Spleen (tissue), 11 donors: ENCODE measurements around the gene WFIKKN2. TPM values are rescaled to one million over a fixed set of nuclear protein-coding genes. Genes with fewer than 3 reads are reported as not detected.

Source experiments
- DNase-seq: peaks from one replicate; pipeline ENCODE4 v3.0.0-alpha.2; 2020
- H3K27ac ChIP-seq, 8 donors: fragments of 200-600 bp; sonication (generic) in 7 of 8; 1 replicate in 4 of 8; 2 replicates in 4 of 8; pipeline versions ENCODE4 v1.5.0 to v1.8.0; 2016 to 2021; ENCODE audit warnings: inconsistent platforms in 4 of 8, mild to moderate bottlenecking in 4 of 8, moderate library complexity in 1 of 8
- H3K27me3 ChIP-seq, 7 donors: fragments of 200-600 bp; sonication (generic) in 6 of 7; replicated peaks in 1 of 7; 1 replicate in 4 of 7; 2 replicates in 3 of 7; pipeline versions ENCODE4 v1.5.0 to v1.8.0; 2016 to 2021; ENCODE audit warnings: inconsistent platforms in 3 of 7, mild to moderate bottlenecking in 1 of 7
- H3K36me3 ChIP-seq, 6 donors: fragments of 200-600 bp; sonication (generic) in 5 of 6; 1 replicate in 4 of 6; 2 replicates in 2 of 6; pipeline versions ENCODE4 v1.5.0 to v1.8.0; 2016 to 2021; ENCODE audit warnings: inconsistent platforms in 2 of 6
- H3K4me1 ChIP-seq, 6 donors: fragments of 200-600 bp; sonication (generic) in 5 of 6; 1 replicate in 3 of 6; 2 replicates in 3 of 6; pipeline versions ENCODE4 v1.5.0 to v1.8.0; 2016 to 2021; ENCODE audit warnings: inconsistent platforms in 3 of 6
- H3K4me3 ChIP-seq, 8 donors: fragments of 200-600 bp; sonication (generic) in 7 of 8; 1 replicate in 4 of 8; 2 replicates in 4 of 8; pipeline versions ENCODE4 v1.5.0 to v1.8.0; 2016 to 2021; ENCODE audit warnings: inconsistent platforms in 4 of 8, mild to moderate bottlenecking in 4 of 8, moderate library complexity in 2 of 8
- H3K9me3 ChIP-seq, 8 donors: fragments of 200-600 bp; sonication (generic) in 7 of 8; 1 replicate in 4 of 8; 2 replicates in 4 of 8; pipeline versions ENCODE4 v1.5.0 to v1.8.0; 2016 to 2021; ENCODE audit warnings: inconsistent platforms in 4 of 8
- POLR2A ChIP-seq, 3 donors: fragments of 450-650 bp; IDR thresholded peaks; one replicate each; pipeline ENCODE4 v1.5.1; 2017; ENCODE audit warnings: antibody characterized with exemption in 3 of 3, mild to moderate bottlenecking in 1 of 3
- POLR2AphosphoS5 ChIP-seq, 3 donors: sonication (generic); formaldehyde crosslinking; IDR thresholded peaks; one replicate each; pipeline ENCODE4 v1.5.1; 2017; ENCODE audit warnings: antibody characterized with exemption in 3 of 3
- WGBS, 5 donors: extraction: QIAGEN DNeasy Blood & Tissue Kit in 3 of 5; methylation state at CpG; one replicate each; pipeline versions ENCODE4 v1.1.5 to v1.1.7; 2013 to 2018; 5-methylcytosine and 5-hydroxymethylcytosine counted together
- intact Hi-C: fragments of 100-400 bp; cut with DNase I; formaldehyde crosslinking; loops from one replicate; pipeline ENCODE4 v1.15.0; 2023; ENCODE audit warnings: low total_unique reads
- polyA plus RNA-seq, 3 donors: library from polyadenylated mRNA; stranded (reverse); fragments of 200-250 nt; gene quantifications; one replicate each; pipeline ENCODE4 v1.2.1, GENCODE V29; 2013
- total RNA-seq, 7 donors: library from RNA; depleted of rRNA in 3 of 7; stranded (reverse); fragments of >200 nt in 3 of 7; fragmentation: NEBNext Ultra II Directional in 4 of 7; extraction: Animal tissue kit (Norgen Biotek cat#: 25700) in 4 of 7; gene quantifications; one replicate each; pipeline versions ENCODE4 v1.1.0 to v1.2.1, GENCODE V29; 2016 to 2021
- TF ChIP-seq, protein P1 (sequence below), 11 experiments: fragments of 200-600 bp in 7 of 11; fragments of 450-650 bp in 4 of 11; sonication (generic) in 4 of 11; IDR thresholded peaks in 8 of 11; conservative IDR thresholded peaks in 3 of 11; 1 replicate in 7 of 11; 2 replicates in 4 of 11; pipeline versions ENCODE4 v1.4.0 to v1.8.0; 2016 to 2021; ENCODE audit warnings: antibody characterized with exemption in 11 of 11, inconsistent platforms in 4 of 11, mild to moderate bottlenecking in 1 of 11
- donor health status: healthy with polysubstance abuse.
- donor health status: DM: no; HTN: no; CAD: no; lungs with moderate emphysema.
- donor health status: DM: no; HTN: no; CAD: no.
- donor health status: Bipolar disorder and iron deficiency.
- donor health status: healthy.
- donor health status: DM: no; HTN: no; CAD: no.
- donor health status: DM: yes; HTN: yes; CAD: no.

WFIKKN2 gene
- total and polyA plus RNA-seq, 10 donors: 0.02 to 0.51 (median 0.10) TPM; not detected in 4

DNA sequence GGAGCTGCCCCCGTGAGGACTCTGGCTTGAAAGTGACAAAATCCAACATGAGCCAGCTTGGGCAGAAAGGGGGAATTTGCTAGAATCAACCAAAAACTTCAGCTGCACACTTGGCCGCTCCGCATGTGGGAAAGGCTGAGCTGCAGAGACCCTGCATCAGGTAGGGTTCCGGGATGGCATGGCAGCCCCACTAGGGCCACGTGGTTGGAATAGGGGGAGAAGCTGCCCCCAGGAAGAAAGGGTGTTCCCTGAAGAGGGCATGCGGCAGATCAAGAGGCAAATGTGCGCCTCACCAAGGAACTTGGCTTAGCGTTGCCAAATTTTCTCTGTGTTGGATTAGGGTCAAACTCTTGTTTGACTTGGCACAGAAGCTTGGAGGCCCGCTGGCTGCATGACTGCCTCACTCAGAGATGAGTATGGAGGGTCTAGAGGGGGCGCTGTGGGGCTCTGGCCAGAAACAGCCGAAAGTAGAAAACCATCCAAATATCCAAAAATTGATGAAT is 29.2 kb upstream of the WFIKKN2 start:
- Histone ChIP-seq H3K4me1 (peaks cover 0 to 7% (median 2%) of the 10 kb centered on the region in 6 donors), H3K9me3 (no peaks in the 10 kb centered on the region), H3K36me3 (no peaks in the 10 kb centered on the region), H3K27ac (no peak overlapping the region), H3K27me3 (no peaks in the 10 kb centered on the region), H3K4me3 (no peak overlapping the region)
- TF ChIP-seq POLR2AphosphoS5 (IDR thresholded peaks at IDR 0.05): no peak
- TF ChIP-seq, protein P1, sequence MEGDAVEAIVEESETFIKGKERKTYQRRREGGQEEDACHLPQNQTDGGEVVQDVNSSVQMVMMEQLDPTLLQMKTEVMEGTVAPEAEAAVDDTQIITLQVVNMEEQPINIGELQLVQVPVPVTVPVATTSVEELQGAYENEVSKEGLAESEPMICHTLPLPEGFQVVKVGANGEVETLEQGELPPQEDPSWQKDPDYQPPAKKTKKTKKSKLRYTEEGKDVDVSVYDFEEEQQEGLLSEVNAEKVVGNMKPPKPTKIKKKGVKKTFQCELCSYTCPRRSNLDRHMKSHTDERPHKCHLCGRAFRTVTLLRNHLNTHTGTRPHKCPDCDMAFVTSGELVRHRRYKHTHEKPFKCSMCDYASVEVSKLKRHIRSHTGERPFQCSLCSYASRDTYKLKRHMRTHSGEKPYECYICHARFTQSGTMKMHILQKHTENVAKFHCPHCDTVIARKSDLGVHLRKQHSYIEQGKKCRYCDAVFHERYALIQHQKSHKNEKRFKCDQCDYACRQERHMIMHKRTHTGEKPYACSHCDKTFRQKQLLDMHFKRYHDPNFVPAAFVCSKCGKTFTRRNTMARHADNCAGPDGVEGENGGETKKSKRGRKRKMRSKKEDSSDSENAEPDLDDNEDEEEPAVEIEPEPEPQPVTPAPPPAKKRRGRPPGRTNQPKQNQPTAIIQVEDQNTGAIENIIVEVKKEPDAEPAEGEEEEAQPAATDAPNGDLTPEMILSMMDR (IDR thresholded peaks at IDR 0.05 in 8 of 11, conservative IDR thresholded peaks at IDR 0.05 in 3 of 11): no peak
- no peak for TF ChIP-seq POLR2A (IDR thresholded peaks at IDR 0.05)
- intact Hi-C loops: no loop called here
- 77 to 94% (median 87%) methylated on average over 11 of the region's 11 CpGs for WGBS, 5 donors
- DNase-seq: no peak

DNA sequence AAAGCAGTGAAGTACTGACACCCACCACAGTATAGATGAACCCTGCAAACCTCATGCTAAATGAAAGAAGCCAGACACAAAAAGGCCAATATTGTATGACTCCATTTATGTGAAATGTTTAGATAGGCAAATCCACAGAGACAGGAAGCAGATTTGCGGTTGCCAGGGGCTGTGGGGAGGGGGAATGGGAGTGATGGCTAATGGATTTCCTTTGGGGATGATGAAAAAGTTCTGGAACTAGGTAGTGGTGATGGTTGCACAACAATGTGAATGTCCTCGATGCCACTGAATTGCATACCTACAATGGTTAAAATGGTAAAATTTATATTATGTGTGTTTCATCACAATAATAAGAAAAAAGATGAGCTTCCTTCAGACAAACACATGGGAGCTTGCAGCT is 28.4 kb upstream of the WFIKKN2 start:
- TF ChIP-seq POLR2A (IDR thresholded peaks at IDR 0.05) (no peak), POLR2AphosphoS5 (IDR thresholded peaks at IDR 0.05) (no peak)
- TF ChIP-seq, protein P1 (IDR thresholded peaks at IDR 0.05 in 8 of 11, conservative IDR thresholded peaks at IDR 0.05 in 3 of 11): no peak
- DNase-seq: no peak
- H3K36me3 ChIP-seq: no peaks in the 10 kb centered on the region
- peaks cover 0 to 7% (median 2%) of the 10 kb centered on the region in 6 donors for H3K4me1 ChIP-seq
- H3K27me3 ChIP-seq: no peaks in the 10 kb centered on the region
- H3K4me3 ChIP-seq: no peak overlapping the region
- no peaks in the 10 kb centered on the region for H3K9me3 ChIP-seq
- H3K27ac ChIP-seq: no peak overlapping the region
- intact Hi-C loops: no loop called here
- 41 to 74% (median 59%) methylated on average over 2 of the region's 2 CpGs for WGBS, 5 donors

DNA sequence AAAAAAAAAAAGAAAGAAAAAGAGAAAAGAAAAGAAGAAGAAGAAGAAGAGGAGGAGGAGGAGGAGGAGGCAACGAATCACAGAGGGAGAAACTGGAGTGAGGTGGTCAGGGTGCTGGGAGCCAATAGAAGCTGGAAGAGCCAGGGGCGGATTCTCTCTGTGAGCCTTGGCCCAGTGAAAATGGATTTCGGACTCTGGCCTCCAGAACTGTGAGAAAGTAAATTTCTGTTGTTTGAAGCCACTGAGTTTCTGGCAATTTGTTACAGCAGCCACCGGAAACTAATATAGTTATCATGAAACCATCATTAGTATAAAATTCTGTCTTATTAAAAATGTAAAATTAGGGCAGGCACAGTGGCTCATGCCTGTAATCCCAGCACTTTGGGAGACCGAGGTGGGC is 27.7 kb upstream of the WFIKKN2 start:
- intact Hi-C loops: no loop called here

DNA sequence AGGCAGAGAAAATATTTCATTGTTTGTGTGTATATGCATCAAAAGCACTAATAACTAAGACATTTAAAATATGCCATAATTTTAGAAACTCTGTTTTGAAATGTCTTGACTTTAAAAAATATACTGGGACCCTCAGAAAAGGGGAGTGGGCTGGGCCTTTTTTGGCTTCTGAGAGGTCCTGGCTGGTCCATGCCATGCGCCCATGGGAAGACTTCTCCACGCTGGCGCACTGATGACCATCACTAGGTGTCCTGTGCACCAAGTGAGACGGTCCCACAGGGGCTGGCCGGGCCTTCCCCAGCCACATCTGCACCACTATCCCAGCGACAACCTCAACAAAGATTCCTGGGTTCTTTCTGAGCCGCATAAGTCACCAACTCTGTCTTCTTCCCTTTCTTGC is 27.0 kb upstream of the WFIKKN2 start:
- peak overlapping the region in 1 of 8 donors; percentile 30 for H3K27ac ChIP-seq
- intact Hi-C loops: no loop called here
- H3K4me3 ChIP-seq: no peak overlapping the region
- 92 to 97% (median 94%) methylated on average over 7 of the region's 7 CpGs for WGBS, 5 donors
- H3K27me3 ChIP-seq: no peaks in the 10 kb centered on the region
- H3K9me3 ChIP-seq: no peaks in the 10 kb centered on the region
- no peaks in the 10 kb centered on the region for H3K36me3 ChIP-seq
- TF ChIP-seq POLR2AphosphoS5 (IDR thresholded peaks at IDR 0.05): no peak
- no peak for TF ChIP-seq POLR2A (IDR thresholded peaks at IDR 0.05)
- TF ChIP-seq, protein P1 (IDR thresholded peaks at IDR 0.05 in 8 of 11, conservative IDR thresholded peaks at IDR 0.05 in 3 of 11): no peak
- peaks cover 0 to 7% (median 2%) of the 10 kb centered on the region in 6 donors for H3K4me1 ChIP-seq
- DNase-seq: no peak

More for the DNA sequence above, 27.7 kb upstream of the WFIKKN2 start:
- H3K4me3 ChIP-seq: no peak overlapping the region
- WGBS, 5 donors: 78 to 93% (median 86%) methylated on average over 5 of the region's 5 CpGs
- H3K4me1 ChIP-seq: peaks cover 0 to 7% (median 2%) of the 10 kb centered on the region in 6 donors
- no peaks in the 10 kb centered on the region for H3K27me3 ChIP-seq
- H3K27ac ChIP-seq: no peak overlapping the region
- no peak for TF ChIP-seq POLR2A (IDR thresholded peaks at IDR 0.05)
- TF ChIP-seq, protein P1 (IDR thresholded peaks at IDR 0.05 in 8 of 11, conservative IDR thresholded peaks at IDR 0.05 in 3 of 11): no peak
- DNase-seq: no peak
- no peaks in the 10 kb centered on the region for H3K9me3 ChIP-seq
- H3K36me3 ChIP-seq: no peaks in the 10 kb centered on the region
